HG03196 (cell line): Measurements from ENCODE around the gene KLHDC7B.
"Not testable (repeated sequence)": the region's sequence is repeated elsewhere in the genome, so short reads cannot be mapped to it uniquely, and the experiment has no call there.

Experiments used
- ATAC-seq: cut with Tn5 transposase; IDR thresholded peaks from one replicate; pipeline ENCODE4 v1.9.1; 2021; ENCODE audit not compliant: unreplicated experiment

KLHDC7B gene

DNA sequence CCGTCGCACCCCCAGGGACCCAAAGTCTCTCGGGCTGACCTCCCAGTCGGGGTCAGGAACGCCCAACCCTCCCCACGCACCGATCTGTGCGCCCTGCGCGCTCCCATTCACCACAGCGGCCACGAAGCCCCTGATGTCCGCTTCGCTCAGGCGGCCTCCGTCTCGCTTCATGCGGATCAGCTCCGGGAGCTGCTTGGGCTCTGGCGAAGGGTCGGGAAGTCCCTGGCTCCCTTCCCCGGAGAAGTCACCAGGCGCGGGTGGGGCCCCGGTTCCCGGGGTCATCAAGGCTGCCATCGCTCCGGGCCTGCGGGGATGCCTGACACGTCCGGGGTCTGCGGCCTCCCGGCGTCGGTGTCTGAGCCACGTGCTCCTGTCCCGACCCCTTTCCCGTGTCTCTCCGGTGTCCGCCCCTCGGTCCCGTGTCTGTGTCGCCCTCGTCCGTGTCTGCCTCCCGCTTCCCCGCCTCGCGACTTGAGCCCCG lies 16.2 kb upstream of the KLHDC7B start:
- no peak for ATAC-seq

DNA sequence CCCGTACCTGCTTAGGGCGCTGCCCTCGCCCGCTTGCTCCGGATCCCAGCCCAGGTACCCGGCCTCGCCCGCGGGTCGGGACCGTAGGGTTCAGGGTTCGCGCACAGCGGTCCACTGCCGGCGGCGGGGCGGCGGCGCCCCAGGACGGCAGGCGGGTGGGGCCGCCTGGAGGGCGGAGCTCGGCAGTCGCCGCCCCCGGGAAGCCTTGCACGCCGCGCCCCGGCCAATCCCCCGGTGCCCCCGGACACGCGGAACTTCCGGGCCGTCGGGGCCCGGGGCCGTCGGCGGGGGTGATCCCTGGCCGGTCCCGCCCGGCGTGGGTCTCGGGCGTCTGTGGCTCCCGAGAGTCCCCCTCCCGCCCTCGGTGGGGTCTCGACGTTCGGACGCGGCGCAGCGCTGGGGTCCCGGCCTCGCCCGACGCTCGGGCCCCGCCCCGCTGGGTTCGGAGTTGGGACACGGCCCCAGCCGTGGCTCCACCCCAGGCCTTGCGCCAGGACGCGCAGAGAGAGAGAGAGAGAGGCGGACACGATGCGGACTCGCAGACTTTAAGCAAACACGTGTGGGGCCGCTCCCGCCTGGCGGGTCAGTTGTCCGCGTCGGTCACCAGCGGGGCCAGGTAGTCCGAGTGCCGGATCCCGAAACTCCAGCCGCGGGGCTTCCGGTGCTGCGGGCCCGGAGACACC lies 15.7 kb upstream of the KLHDC7B start, which contains the start of gene TYMP:
Gene TYMP, minus strand, starts transcription at position 116 of the 683 bp plus-strand sequence. CDS start 303 bp downstream, outside the sequence.
- ATAC-seq: no peak

DNA sequence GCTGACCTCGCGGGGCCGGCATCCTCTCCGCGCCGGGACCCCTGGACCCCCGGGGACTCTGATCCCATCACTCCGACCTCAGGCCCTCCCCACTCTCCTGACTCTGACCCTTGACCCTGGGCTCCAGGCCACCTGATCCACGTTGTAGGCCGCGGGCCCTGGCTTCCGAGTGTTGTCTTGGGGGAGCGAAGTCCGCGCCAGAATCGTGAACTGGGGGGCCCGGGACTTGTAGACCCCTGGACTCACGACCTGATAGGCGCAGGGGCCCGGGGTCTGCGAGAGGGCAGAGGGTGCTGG lies 15.2 kb upstream of the KLHDC7B start:
- no peak for ATAC-seq

DNA sequence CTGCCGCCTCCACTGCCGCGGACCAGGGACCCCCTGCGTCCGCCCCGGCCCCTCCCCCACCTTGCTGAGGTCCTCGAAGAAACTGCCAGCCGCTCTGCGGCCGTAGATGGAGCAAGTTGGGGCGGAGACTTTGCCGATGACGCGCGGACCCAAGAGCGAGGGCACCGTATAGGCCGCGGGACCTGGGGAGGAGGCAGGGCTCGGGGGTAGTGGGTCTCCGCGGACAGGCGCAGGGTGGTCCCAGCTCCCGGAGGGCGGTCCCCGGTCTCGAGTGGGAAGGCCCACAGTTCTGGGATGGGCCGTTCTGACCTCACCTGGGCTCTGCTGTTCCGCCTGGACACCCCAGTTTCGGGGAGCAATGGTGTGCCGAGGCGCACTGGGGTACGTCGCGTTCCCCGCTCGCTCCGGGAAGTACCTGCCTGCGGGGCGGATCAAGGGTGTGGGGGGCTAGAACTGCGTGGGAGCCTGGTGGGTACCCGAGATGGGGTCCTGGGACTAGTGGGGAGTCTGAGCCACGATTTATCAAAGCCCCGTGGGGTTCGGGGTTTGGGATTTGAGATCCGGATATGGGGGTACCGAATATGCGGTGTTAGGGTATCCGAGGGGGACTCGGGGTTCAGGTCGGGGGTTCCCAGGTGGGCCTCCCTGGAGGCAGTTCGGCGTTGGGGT lies 14.7 kb upstream of the KLHDC7B start:
- ATAC-seq: no peak

DNA sequence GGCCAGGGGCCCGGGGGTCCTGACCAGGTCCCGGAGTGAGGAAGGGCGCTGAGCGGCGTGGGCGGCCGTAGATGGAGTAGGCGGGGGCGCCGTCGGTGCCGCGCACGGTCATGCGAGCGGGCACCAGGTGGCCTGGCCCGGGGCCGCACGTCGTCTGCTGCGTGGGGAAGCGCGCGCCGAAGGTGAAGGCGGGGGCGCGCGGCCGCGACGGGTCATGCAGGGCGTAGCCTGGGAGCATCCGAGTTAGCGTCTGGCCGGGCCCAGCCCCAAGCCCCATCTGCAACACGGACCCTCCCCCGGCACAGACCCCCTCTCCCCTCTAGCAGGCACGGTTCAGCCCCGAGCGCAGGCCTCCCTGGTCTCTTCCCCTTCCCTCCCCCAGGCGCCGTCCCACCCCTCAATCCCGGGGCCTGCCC lies 14.1 kb upstream of the KLHDC7B start:
- ATAC-seq: no peak

DNA sequence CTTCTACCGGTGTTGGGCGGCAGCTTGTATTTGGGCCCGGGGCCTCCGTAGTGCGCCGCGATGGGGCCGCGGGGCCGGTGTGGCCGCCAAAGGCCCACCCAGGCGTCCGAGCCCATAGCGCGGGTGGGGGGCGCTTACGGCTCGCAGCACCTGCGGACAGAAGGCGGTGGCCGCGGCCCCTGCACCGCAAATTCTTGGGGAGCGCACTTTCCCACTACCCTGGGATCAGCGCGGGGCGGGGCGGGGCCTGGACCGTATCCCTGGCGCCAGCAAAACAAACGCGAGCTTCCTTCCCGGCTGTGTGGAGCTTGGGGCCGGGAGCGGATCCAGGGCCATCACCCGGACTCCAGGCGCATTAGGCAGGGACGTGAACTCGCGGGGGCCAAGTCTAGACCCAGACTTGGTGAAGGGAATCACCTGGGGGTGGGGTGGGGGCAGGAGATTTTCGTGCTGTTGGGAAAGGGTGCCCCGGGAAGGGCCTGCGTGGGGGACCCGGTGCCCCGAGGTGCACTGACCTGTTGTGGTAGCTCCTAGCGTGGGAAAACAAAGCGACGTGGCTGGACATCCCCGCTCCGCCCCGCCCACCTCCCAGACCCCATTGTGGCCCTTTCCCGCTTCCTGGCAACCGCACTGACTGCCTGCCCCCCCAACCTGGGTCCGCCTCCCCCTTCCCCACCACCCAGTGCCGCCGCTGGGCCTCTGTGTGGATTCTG lies 13.6 kb upstream of the KLHDC7B start:
- no peak for ATAC-seq

DNA sequence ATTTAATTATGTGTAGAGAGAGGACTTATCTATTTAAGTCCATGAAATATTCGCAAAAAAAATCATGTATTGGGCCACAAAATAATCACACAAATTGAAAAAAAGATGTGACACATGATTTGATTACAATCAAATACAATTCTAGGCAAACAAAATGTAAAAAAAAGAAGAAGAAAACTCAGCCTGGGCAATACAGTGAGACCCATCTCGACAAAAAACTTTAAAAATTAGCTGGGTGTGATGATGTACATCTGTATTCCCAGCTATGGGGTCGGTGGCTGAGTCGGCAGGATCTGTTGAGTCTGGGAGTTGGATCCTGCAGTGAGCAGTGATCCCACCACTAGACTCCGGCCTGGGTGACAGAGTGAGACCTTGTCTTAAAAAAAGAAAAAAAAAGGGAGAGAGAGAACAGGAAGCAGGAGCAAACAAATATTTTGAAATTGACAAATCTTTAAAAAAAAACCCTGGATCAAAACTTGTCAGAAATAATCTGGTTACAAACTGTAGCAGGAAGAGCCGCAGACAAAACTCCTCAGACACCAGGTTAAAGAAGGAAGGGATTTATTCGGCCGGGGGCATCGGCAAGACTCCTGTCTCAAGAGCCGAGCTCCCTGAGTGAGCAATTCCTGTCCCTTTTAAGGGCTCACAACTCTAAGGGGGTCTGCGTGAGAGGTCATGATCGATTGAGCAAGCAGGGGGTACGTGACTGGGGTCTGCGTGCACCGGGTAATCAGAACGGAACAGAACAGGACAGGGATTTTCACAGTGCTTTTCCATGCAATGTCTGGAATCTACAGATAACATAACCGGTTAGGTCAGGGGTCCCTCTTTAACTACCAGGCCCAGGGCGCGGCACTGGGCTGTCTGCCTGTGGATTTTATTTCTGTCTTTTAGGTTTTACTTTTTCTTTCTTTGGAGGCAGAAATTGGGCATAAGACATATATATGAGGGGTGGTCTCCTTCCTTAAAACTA lies 12.6 kb upstream of the KLHDC7B start:
- no peak for ATAC-seq

DNA sequence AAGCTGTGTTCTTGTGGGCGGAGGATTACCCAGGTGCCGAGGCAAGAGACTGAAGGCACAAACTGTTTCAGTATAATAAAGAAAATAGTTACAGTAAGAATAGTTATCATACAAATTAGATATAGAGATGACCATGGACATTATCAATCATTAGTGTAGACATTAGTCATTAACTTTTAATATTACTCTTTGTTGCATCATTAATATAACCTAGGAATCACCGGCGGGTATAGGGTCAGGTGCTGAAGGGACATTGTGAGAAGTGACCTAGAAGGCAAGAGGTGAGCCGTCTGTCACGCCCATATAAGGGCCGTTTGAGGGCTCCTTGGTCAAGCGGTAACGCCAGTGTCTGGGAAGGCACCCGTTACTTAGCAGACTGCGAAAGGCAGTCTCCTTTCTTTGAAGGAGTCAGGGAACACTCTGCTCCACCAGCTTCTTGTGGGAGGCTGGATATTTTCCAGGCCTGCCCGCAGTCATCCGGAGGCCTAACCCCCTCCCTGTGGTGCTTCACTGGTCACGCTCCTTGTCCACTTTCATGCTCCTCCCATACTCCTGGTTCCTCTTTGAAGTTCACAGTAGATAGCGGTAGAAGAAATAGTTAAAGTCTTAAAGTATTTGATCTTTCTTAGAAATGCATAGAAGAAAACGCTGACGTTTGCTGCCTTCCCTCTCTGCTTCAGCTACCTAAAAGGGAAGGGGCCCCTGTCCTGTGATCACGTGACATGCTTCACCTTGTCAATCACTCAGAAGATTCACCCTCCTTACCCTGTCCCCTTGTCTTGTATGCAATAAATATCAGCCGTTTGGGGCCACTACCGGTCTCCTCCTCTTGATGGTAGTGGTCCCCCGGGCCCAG lies 11.6 kb upstream of the KLHDC7B start:
- ATAC-seq: not testable (repeated sequence)

DNA sequence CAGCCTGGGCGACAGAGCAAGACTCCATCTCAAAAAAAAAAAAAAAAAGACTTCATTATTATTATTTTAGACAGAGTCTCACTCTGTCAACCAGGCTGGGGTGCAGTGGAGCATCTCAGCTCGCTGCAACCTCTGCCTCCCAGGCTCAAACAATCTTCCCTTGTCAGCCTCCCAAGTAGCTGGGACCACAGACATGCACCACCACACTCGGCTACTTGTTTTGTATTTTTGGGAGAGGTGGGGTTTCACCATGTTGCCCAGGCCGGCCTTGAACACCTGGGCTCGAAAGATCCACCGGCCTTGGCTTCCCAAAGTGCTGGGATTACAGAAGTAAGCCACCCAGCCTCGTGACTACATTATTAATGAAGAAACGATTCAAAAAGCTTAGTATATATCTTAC lies 10.6 kb upstream of the KLHDC7B start:
- ATAC-seq: no peak

DNA sequence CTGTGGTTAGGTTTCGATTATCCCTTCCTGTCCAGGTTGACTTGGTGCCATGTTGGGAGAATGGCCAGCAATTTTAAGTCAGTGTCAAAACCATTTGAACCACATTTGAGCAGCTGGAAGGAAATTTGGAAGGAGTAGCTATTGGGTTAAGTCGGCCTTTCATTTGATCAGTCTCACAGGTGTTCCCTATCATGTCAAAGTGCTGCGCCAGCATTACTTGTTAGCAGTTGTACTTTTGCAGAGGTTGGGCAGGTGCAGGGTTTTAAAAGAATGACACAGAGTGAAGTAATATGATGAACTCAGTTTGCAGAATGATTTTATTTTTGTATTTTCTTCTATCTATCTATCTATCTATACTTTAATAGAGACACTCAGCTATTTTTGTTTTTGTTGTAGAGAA lies 9.5 kb upstream of the KLHDC7B start:
- ATAC-seq: no peak

DNA sequence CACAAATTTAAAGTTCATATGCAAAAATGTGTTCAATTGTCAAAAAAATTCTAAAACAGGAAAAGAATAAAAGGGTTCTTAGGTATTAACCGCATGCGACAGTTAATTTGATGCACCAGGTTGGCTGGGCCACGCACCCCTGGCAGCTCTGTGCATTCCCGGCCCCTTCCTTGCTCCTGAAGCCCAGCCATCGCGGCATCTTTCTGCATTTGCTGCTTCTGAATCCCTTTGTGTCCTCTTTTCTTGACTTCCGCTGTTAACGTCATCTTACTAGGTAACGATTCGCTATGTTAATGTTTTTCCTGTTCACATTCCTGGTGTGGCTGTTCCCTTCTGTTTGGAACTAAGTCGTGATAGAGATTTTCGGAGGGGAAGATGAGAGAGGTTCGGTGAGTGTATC lies 7.9 kb upstream of the KLHDC7B start:
- no peak for ATAC-seq

DNA sequence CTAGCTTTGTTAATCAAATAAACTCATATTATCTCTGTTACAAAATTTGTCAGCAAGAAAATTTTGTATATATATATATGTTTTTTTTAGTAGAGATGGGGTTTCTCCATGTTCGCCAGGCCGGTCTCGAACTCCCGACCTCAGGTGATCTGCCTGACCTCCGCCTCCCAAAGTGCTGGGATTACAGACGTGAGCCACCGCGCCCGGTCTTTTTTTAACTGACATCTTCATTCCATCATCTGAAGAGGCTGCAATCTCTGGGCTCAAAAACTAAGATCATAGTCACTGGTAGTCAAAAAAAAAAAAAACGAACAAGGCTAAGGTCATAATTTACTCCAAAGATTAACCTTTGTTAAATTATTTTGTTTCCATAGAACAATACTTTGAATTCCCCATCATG lies 5.3 kb upstream of the KLHDC7B start:
- ATAC-seq: no peak

DNA sequence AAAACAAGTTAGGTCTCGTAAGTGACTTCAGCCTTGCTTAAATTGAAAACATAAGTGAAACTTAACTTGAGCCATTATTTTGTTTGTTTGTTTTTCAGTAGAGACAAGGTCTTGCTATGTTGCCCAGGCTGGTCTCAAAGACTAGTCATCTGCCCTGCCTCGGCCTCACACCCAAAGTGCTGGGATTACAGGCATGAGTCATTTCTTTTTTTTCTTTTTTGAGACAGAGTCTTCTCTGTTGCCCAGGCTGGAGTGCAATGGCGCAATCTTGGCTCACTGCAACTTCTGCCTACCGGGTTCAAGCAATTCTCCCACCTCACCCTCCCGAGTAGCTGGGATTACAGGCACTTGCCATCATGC lies 4.1 kb upstream of the KLHDC7B start:
- not testable (repeated sequence) for ATAC-seq

DNA sequence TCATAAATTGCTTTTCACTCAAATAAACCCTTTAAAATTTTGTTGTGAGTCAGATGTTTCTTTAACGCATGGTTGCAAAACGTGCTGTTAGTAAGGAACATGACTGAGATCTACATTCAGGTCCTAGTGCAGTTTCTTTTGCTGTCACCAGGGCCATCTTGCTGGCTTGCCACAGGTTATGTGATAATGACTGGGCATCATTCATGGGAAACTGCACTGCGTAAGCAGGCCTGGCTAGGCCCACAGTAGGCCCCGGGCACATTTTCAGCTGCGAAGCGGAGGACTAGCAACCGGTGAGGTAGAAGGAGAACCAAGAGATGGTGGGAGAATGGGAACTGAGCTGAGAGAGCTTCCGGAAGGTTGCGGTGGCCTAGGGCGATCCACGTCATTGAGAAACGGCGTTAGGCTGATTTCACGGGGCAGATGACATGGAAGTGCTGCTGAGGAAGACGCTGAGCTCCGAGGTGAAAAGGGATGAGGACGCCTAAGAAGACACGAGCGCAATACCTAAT lies 3.2 kb upstream of the KLHDC7B start:
- ATAC-seq: no peak

DNA sequence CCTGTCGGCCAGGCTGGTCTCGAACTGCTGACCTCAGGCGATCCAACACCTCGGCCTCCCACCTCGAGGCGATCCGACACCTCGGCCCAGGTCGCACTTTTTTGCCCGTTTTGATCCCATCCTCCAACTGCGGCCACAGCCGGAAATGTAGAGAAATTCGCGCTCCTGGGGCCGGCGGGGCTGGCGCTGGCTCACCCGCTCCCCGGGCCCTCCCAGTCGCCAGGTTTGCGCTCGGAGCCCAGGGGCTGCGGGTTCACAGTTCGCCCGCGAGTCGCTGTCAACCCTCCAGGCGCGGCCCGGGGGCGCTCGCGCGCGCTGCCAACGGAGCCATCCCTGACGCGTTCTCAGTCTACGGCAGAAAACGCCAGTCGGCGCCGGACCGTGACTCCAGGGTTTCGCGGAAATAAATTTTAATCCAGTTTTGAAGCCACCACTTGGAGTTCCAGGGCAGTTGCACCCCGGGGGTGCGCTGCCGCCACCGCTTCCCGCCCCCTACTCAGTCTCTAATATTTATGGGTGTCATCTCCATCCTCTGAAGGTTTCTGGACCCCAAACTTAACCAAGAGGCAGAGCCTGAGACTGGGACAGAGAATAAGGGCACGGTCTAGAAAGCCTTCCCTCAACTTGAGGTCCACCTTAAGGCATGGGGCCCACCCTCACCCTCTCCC lies 1.5 kb upstream of the KLHDC7B start:
- ATAC-seq: peak; percentile 30

DNA sequence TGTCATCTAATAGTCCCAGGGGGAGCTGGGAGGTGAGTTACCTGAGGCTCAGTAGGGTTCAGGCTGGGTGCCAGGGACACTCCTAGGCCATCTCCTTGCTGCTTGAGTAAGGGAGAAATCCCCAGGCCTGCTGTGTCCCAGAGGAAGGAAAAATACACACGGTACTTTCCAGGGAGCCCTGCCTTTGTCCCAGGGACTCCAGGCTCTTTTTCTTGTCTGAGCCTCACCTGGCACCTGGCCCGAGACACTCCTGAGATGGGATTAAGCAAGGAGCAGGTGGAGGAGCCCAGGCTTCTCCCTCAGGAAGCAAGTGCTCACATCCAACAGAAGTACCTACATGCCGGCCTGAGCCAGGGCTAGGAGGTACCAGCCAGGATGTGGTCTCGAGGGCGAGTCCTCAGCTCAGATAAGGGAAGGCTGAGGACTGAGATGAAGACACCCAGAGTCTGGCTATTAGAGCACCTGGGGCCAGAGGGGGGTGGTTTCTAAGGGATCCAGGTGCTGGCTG lies 899 bp upstream of the KLHDC7B start:
- ATAC-seq: no peak

DNA sequence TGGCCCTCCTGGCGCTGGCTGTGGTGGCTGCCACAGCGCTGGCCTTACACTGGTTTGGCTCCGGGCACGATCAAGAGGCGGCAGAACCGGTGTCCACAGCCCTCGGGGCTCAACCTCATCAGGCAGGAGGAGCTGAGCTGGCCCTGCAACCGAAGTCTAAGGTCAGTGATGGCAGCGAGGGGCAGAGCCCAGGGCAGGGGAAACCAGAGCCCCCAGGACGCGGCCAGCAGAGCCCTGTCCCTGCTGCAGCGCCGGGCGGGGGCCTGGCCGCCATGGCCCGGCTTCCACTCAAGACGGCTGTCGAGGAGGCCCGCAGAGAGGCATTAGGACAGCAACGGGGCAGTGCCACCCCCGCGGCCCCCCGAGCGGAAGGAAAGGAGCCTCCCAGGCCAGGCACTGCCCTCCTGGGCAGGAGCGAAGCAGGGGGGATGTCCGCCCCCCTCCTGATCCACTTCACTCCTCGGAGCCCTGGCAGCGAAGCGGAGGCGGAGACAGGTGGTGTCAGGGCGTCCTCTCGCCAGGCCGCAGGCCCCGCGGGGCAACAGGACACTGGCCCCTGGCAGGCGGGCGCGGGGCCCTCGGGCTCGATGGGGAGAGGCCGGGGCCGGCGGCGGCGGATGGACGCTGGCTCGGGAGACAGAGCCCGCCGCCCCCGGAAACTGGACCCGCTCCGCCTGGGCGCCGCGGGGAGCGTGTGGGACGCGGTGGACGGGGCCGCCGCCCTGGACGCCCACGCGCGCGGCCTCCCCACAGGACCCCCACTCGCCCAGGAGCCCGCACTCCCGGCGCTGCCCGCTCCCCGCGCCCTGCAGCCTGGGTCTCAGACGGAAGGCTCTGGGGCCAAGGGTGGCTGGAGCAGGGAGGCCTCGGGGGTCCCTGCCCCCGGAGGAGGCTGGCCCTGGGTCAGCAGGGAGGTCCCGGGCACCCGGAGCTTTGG lies 895 bp downstream of the KLHDC7B start:
- ATAC-seq: no peak
